HG02623 (cell line): ENCODE measurements around the gene FARS2.
"Not testable (repeated sequence)": the region's sequence is repeated elsewhere in the genome, so short reads cannot be mapped to it uniquely, and the experiment has no call there.

Experiments
- ATAC-seq: cut with Tn5 transposase; IDR thresholded peaks from one replicate; pipeline ENCODE4 v1.9.1; 2021; ENCODE audit warnings: moderate library complexity; ENCODE audit not compliant: unreplicated experiment

Gene FARS2

GRCh38 chr6:5563086-5563485, 301.8 kb downstream of the FARS2 start:
- no peak for ATAC-seq

DNA sequence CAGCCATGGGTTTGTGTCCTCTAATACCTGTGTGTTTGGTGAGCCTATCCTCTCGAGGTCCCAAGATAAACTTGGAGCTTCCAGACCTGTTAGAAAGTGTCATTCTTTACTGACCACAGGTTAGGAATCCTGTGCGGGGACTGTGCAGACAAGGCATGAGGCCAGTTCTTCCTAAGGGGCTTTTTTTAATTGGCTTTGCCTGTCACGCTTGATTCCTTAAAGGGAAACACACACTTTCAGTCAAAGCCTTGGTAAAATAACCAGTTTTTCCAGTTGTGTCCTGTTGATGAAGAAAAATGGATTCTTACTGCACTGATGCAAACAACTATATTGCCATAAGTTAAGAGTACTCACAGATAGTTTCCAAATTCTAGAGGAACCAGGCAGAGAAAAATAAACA, 303.4 kb downstream of the FARS2 start:
- not testable (repeated sequence) for ATAC-seq

DNA sequence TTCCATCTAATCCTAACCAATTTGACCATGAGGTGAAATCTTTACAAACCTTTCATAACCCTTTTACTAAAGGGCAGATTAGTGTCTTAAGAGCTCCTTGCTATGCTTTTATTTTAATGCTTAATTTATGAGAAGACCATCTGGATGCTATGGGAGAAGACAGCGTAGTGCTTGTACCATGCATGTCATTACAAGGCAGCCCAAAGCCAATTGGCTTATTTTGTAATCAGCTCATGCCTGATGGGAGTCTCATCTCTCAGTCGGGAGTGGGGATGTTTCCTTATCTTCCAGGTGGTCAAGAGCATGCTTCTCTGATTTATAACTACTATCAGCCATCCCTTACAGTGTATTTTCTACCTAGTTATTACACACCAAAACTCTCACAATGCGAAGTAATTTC, 304.7 kb downstream of the FARS2 start:
- ATAC-seq: no peak

- peak; percentile 47 for ATAC-seq
Measured at GRCh38 chr6:5566718-5567117, 305.4 kb downstream of the FARS2 start.

DNA sequence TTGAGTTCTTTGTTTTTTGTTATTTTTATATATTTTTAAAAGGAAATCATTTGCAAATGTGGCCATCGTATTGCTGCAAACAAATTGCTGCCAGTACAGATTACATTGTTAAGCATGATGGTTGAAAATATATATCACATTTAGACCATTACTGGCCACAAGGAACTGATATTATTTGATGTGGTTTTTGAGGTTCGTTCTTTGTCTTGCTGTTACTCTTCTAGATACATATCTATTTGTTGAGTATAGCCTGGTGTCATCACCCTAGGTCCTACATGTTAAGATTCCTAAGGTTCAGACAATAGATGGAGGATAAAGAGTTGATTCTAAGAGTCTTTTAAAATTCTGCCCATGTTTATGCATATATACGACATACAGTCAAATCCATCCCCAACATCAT, 306.0 kb downstream of the FARS2 start:
- ATAC-seq: no peak

DNA sequence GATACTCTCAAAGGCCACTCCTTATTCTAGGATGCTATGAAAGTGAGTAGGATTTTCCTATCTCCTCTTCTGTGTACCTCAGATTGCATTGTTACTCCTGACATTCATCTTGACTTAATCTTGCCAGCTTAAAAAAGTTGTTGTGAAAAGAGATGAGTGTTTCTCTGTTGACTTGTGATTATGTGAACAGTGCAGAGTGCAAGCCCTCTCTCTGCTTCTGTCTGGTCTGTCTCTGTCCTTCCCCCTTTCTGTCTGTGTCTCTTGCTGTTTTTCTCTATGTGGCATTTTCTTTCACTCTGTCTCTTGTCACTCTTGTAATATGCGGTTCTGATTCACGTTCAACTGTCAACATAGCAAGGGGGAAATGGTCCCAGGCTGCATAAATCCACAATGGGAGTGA, 306.6 kb downstream of the FARS2 start:
- ATAC-seq: no peak

GRCh38 chr6:5569491-5569890, 308.2 kb downstream of the FARS2 start:
- no peak for ATAC-seq

DNA sequence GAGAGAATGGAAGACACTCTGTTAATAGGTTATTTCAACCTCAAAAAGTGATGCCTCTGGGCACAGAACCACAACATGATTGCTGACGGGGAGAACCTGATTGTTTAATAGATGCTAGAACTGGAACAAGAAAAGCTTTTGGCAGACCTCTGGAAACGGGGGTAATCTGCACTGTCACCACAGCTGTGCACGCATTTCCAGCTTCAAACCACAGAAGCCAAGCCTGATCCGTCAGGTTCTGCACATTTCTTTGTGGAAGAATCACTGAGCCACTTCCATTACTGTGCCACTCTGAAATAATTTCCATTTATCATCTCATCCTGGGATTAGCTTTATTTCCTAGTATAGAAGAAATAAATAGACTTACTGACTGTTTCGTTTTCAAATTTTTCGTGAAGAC, 309.3 kb downstream of the FARS2 start:
- no peak for ATAC-seq

- no peak for ATAC-seq
Measured at GRCh38 chr6:5580736-5581581, 319.6 kb downstream of the FARS2 start.

DNA sequence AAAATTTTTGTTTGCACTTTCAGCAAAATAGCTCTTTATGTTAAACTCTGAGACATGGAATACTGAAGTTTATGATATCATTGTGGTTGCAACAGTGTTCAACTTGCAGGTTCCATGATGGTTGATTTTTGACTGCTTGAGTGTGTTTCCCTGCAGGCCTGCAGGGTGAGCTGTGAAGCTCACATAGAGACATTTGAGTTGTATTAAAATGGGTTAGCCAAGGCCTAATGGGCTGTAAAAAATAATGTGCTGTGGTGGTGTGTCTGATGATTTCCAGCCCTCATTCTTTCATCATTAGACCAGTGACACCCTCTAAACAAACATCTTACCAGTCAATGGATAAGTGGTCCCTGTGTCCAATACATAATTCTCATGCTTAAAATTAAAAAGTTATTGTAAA, 321.4 kb downstream of the FARS2 start:
- no peak for ATAC-seq

GRCh38 chr6:5583528-5583927, 322.2 kb downstream of the FARS2 start:
- ATAC-seq: no peak

GRCh38 chr6:5584078-5584482, 322.8 kb downstream of the FARS2 start:
- ATAC-seq: no peak

DNA sequence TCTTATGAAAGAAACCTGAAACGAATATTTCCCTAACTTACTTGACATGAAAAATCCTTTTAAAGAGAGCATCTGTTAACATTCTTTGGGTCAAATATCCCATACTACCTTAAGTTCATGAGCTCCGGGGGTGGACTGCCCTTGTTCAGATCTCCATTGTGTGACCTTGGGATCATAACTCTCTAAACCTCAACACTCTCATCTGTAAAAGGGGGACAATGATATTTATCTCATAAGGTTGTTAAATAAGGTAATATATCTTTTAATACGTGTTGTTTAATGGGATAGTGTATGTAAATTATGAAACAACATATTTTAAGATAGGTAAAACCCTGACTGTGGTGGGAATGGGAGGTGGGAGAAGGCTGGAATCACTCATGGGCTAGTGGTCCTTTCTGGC, 326.3 kb downstream of the FARS2 start:
- no peak for ATAC-seq

DNA sequence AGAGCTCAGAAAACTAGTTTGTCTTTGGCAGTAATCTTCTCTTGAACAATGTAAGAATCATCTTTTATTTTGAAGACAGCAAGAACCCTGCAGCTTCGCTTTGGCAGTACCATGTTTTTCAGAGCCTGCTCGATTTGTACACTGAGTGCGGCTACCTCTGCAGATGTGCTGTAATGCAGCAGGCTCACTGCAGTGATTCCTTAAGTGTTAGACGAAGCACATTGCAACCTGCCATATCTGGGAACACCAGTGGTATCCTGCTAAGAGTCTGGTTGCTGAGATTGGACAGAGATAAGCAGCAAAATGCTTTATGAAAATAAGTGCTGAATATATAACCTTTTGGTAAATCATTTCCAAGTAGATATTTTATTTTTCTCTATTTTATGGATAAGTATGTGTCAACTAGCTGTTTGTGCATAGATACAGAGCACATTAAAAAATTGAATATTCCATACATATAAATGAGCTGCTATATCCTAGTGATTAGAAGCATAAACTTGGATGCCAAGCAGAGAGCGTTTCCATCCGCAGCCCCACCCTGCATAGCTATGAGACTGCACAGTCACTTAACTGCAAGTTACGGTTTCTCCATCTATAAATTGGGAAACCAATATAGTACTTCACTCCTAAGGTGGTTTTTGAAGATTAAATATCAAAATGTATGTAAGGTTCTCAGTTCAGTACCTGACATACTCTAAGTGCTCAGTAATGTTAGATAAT, 328.3 kb downstream of the FARS2 start:
- ATAC-seq: no peak

DNA sequence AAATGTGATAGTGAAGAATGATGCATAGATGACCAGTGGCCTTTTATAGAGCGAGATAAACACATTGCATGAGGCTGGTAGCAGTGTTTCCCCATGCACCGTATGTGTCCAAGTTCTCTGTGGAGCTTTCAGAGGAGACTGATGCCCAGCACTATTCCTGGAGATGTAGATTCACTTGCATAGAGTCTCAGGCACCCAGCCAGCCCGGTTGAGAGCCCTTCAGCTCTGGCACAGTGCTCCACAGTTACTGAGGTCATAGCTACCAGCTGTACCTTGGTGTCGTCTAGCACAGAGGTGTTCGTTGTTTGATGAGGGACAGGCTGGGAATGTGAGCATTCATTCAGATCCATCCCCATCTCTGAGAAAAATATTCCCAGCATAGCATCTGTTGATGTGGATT, 328.9 kb downstream of the FARS2 start:
- ATAC-seq: no peak

- no peak for ATAC-seq
Measured at GRCh38 chr6:5592886-5593519, 331.7 kb downstream of the FARS2 start.

- no peak for ATAC-seq
Measured at GRCh38 chr6:5595184-5595583, 333.9 kb downstream of the FARS2 start.

GRCh38 chr6:5597413-5597812, 336.1 kb downstream of the FARS2 start:
- ATAC-seq: no peak

DNA sequence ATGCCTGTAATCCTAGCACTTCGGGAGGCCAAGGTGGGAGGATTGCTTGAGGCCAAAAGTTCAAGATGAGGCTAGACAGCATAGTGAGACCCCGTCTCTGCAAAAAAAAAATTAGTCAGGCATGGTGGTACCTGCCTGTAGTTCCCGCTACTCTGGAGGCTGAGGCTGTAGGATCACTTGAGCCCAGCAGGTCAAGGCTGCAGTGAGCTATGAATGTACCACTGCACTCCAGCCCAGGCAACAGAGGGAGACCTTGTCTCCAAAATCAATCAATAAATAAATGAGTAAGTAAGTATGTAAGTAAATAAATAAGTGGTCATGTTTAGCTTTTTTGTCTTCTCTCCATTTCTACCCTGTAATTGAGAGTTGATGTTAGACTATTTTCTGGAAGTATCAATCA, 336.8 kb downstream of the FARS2 start:
- no peak for ATAC-seq

DNA sequence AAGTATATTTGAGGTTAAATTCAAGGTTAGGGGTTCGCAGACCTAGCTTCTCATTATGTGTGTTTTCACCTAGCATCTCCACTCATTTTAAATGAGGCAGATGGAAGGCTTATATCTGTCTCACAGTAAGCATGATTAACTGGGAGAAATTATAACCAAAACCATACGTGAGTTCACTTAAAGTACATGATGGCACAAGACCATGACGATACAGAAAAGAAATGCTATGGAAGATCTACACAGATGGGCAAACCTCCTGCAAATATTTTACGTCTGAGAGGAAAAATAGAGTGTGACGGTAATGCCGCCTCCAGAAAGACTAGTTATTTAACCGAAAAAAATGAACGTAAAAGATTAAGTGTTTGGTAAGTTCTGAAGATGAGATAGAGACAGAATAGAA, 337.8 kb downstream of the FARS2 start:
- ATAC-seq: no peak

- no peak for ATAC-seq
Measured at GRCh38 chr6:5605937-5606336, 344.6 kb downstream of the FARS2 start.

DNA sequence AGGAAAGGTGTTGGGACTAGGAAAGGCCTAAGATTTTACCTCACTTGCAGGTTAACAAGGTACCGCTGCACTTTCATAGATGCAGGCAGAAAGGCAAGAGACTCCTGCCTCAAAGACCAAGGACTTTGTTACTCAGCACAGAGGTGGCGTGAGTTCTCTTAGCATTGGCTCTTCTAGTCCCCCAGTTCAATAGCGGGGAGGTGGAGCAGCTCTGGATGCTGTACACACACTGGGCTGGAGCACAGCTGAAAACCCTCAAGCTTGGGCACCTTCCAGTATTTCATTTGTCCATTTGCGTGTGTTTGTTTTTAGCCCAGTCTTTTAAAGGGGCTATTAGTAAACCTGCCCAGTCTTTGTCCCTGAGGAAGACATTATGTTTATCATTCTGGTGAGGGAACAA, 345.2 kb downstream of the FARS2 start:
- ATAC-seq: no peak
